Esophagus squamous epithelium (tissue), 5 donors: ENCODE measurements around the gene RNF123. TPM values are rescaled to one million over a fixed set of nuclear protein-coding genes. Genes with fewer than 3 reads are reported as not detected.

Source experiments
- DNase-seq: peaks from one replicate; lab custom pipeline; 2025; lab: John Stamatoyannopoulos, UW
- H3K27ac ChIP-seq, 4 donors: fragments of 200-600 bp; sonication (generic); one replicate each; pipeline ENCODE4 v1.5.1; 2016 to 2019; ENCODE audit warnings: mild to moderate bottlenecking in 1 of 4
- H3K27me3 ChIP-seq, 4 donors: fragments of 200-600 bp; sonication (generic); 1 replicate in 3 of 4; 2 replicates in 1 of 4; pipeline versions ENCODE4 v1.5.1 to v1.6.0; 2017 to 2021; ENCODE audit warnings: antibody characterized with exemption in 1 of 4
- H3K36me3 ChIP-seq, 3 donors: fragments of 200-600 bp; sonication (generic); one replicate each; pipeline ENCODE4 v1.5.1; 2016 to 2019
- H3K4me1 ChIP-seq, 3 donors: fragments of 200-600 bp; sonication (generic); one replicate each; pipeline ENCODE4 v1.5.1; 2017 to 2019
- H3K4me3 ChIP-seq, 4 donors: fragments of 200-600 bp; sonication (generic); 1 replicate in 3 of 4; 2 replicates in 1 of 4; pipeline ENCODE4 v1.5.1; 2016 to 2019; ENCODE audit warnings: mild to moderate bottlenecking in 2 of 4, moderate library complexity in 1 of 4
- H3K9me3 ChIP-seq, 3 donors: fragments of 200-600 bp; sonication (generic); one replicate each; pipeline ENCODE4 v1.5.1; 2016 to 2019
- CTCF ChIP-seq, 6 experiments: fragments of 450-650 bp in 4 of 6; fragments of 200-600 bp in 2 of 6; sonication (generic) in 2 of 6; IDR thresholded peaks; one replicate each; pipeline ENCODE4 v1.5.1; 2016 to 2019; ENCODE audit warnings: antibody characterized with exemption in 6 of 6, mild to moderate bottlenecking in 4 of 6, moderate library complexity in 4 of 6
- POLR2A ChIP-seq, 4 donors: fragments of 450-650 bp; IDR thresholded peaks; one replicate each; pipeline ENCODE4 v1.6.1; 2017; ENCODE audit warnings: antibody characterized with exemption in 4 of 4, mild to moderate bottlenecking in 4 of 4, moderate library complexity in 3 of 4
- WGBS, 2 donors: methylation state at CpG; one replicate each; pipeline ENCODE4 v1.1.5; 2018; 5-methylcytosine and 5-hydroxymethylcytosine counted together
- intact Hi-C: fragments of 100-400 bp; cut with DNase I; formaldehyde crosslinking; loops from one replicate; pipeline ENCODE4 v1.15.0; 2022
- total RNA-seq, 4 donors: library from RNA; depleted of rRNA; stranded (reverse); fragments of >200 nt; gene quantifications; one replicate each; pipeline ENCODE4 v1.1.0, GENCODE V29; 2016
- donor health status: DM: yes; HTN: yes; CAD: no.

RNF123 gene
- total RNA-seq, 4 donors from 2014 or later, result 14.7 to 21.8 (median 15.8) TPM

GRCh38 chr3:49729966-49730609 is 40.7 kb downstream of the RNF123 start:
- no peak for TF ChIP-seq POLR2A (IDR thresholded peaks at IDR 0.05)
- TF ChIP-seq CTCF (IDR thresholded peaks at IDR 0.05), result no peak
- Histone ChIP-seq H3K9me3 (no peaks in the 10 kb centered on the region), H3K27me3 (no peaks in the 10 kb centered on the region), H3K4me1 (peaks cover 0 to 12% (median 0%) of the 10 kb centered on the region in 3 donors), H3K4me3 (no peak overlapping the region), H3K36me3 (peaks cover 18 to 97% (median 36%) of the 10 kb centered on the region in 3 donors), H3K27ac (no peak overlapping the region)
- 100% methylated on average over 3 to 4 of the region's 4 CpGs for WGBS, 2 donors
- DNase-seq, result no peak
- intact Hi-C loops, result no loop called here

GRCh38 chr3:49732597-49732996 is 43.2 kb downstream of the RNF123 start:
- DNase-seq, result no peak
- H3K27me3 ChIP-seq, result no peaks in the 10 kb centered on the region
- 85 to 95% methylated on average over 9 to 11 of the region's 11 CpGs for WGBS, 2 donors
- no peaks in the 10 kb centered on the region for H3K4me1 ChIP-seq
- H3K9me3 ChIP-seq, result no peaks in the 10 kb centered on the region
- H3K27ac ChIP-seq, result no peak overlapping the region
- intact Hi-C loops, result no loop called here
- no peak for TF ChIP-seq CTCF (IDR thresholded peaks at IDR 0.05)
- no peak for TF ChIP-seq POLR2A (IDR thresholded peaks at IDR 0.05)
- peaks cover 5 to 97% (median 38%) of the 10 kb centered on the region in 3 donors for H3K36me3 ChIP-seq
- no peak overlapping the region for H3K4me3 ChIP-seq

- H3K9me3 ChIP-seq, result no peaks in the 10 kb centered on the region
- 80 to 84% methylated on average over 1 of the region's 1 CpG for WGBS, 2 donors
- H3K27me3 ChIP-seq, result no peaks in the 10 kb centered on the region
- peaks cover 0 to 97% (median 46%) of the 10 kb centered on the region in 3 donors for H3K36me3 ChIP-seq
- H3K27ac ChIP-seq, result no peak overlapping the region
- H3K4me3 ChIP-seq, result no peak overlapping the region
- no peak for TF ChIP-seq POLR2A (IDR thresholded peaks at IDR 0.05)
- TF ChIP-seq CTCF (IDR thresholded peaks at IDR 0.05), result no peak
- intact Hi-C loops, result no loop called here
- no peaks in the 10 kb centered on the region for H3K4me1 ChIP-seq
- DNase-seq, result no peak
Measured at GRCh38 chr3:49733551-49733950, 44.2 kb downstream of the RNF123 start.

GRCh38 chr3:49734752-49735151 is 45.4 kb downstream of the RNF123 start:
- TF ChIP-seq CTCF (IDR thresholded peaks at IDR 0.05) (no peak), POLR2A (IDR thresholded peaks at IDR 0.05) (no peak)

GRCh38 chr3:49738067-49738713 is 48.8 kb downstream of the RNF123 start:
- Histone ChIP-seq H3K4me3 (no peak overlapping the region), H3K9me3 (no peaks in the 10 kb centered on the region), H3K27me3 (no peaks in the 10 kb centered on the region), H3K27ac (no peak overlapping the region), H3K4me1 (no peaks in the 10 kb centered on the region), H3K36me3 (peaks cover 0 to 94% (median 23%) of the 10 kb centered on the region in 3 donors)
- intact Hi-C loops, result no loop called here
- no peak for DNase-seq
- 97% methylated on average over 9 to 10 of the region's 11 CpGs for WGBS, 2 donors
- TF ChIP-seq CTCF (IDR thresholded peaks at IDR 0.05), result no peak
- TF ChIP-seq POLR2A (IDR thresholded peaks at IDR 0.05), result no peak

More at GRCh38 chr3:49734752-49735151, 45.4 kb downstream of the RNF123 start:
- intact Hi-C loops, result no loop called here
- 95 to 96% methylated on average over 5 to 6 of the region's 6 CpGs for WGBS, 2 donors
- no peaks in the 10 kb centered on the region for H3K4me1 ChIP-seq
- H3K36me3 ChIP-seq, result peaks cover 0 to 96% (median 48%) of the 10 kb centered on the region in 3 donors
- no peaks in the 10 kb centered on the region for H3K9me3 ChIP-seq
- no peak overlapping the region for H3K4me3 ChIP-seq
- H3K27me3 ChIP-seq, result no peaks in the 10 kb centered on the region
- no peak for DNase-seq
- H3K27ac ChIP-seq, result no peak overlapping the region
